CD14-positive monocyte (primary cell): ENCODE results near the gene CKAP4. TPM values are rescaled to one million over a fixed set of nuclear protein-coding genes. Genes with fewer than 3 reads are reported as not detected.
A peak's percentile ranks its signal among the peaks of the same experiment; 100 is the strongest.

Source experiments
- DNase-seq, 3 donors: peaks; one replicate each; pipeline ENCODE4 v3.0.0-alpha.2; 2011 to 2022
- H2AFZ ChIP-seq: 2 replicates; pipeline ENCODE4 v1.6.0; 2012; ENCODE audit warnings: mild to moderate bottlenecking, low read depth, low read length, inconsistent platforms; ENCODE audit not compliant: insufficient read depth, poor library complexity, severe bottlenecking
- H3K27ac ChIP-seq, 2 donors: 1 replicate in 1 of 2; 2 replicates in 1 of 2; pipeline ENCODE4 v1.5.1; 2012 to 2013; ENCODE audit warnings: low read length in 2 of 2, control low read depth in 1 of 2, inconsistent platforms in 1 of 2, low read depth in 1 of 2, mild to moderate bottlenecking in 1 of 2
- H3K27me3 ChIP-seq, 2 donors: one replicate each; pipeline versions ENCODE4 v1.6.0 to v1.6.1; 2011 to 2013; ENCODE audit warnings: low read length in 2 of 2; ENCODE audit not compliant: control insufficient read depth in 2 of 2, insufficient read depth in 2 of 2
- H3K36me3 ChIP-seq, 2 donors: replicated peaks in 1 of 2; 1 replicate in 1 of 2; 2 replicates in 1 of 2; pipeline versions ENCODE4 v1.5.1 to v1.6.1; 2012 to 2013; ENCODE audit warnings: low read length in 2 of 2, control low read depth in 1 of 2, inconsistent platforms in 1 of 2, mild to moderate bottlenecking in 1 of 2; ENCODE audit not compliant: insufficient read depth in 2 of 2, control insufficient read depth in 1 of 2
- H3K4me1 ChIP-seq, 2 donors: 1 replicate in 1 of 2; 2 replicates in 1 of 2; pipeline versions ENCODE4 v1.5.1 to v1.6.1; 2012 to 2013; ENCODE audit warnings: low read length in 2 of 2, control low read depth in 1 of 2, inconsistent platforms in 1 of 2, mild to moderate bottlenecking in 1 of 2, moderate library complexity in 1 of 2; ENCODE audit not compliant: insufficient read depth in 2 of 2, control insufficient read depth in 1 of 2
- H3K4me2 ChIP-seq: replicated peaks from 2 replicates; pipeline ENCODE3; 2012; ENCODE audit warnings: low read length, moderate library complexity, mild to moderate bottlenecking; ENCODE audit not compliant: poor library complexity, severe bottlenecking; ENCODE audit errors: extremely low read depth
- H3K4me3 ChIP-seq, 3 experiments: fragments of 200-600 bp in 1 of 3; sonication (generic) in 1 of 3; replicated peaks in 1 of 3; 1 replicate in 2 of 3; 2 replicates in 1 of 3; pipeline ENCODE4 v1.5.1; 2011 to 2013; ENCODE audit warnings: low read length in 3 of 3, mild to moderate bottlenecking in 3 of 3, control low read depth in 2 of 3, low read depth in 2 of 3, inconsistent platforms in 1 of 3, moderate library complexity in 1 of 3
- H3K79me2 ChIP-seq: 2 replicates; pipeline ENCODE4 v1.6.0; 2012; ENCODE audit warnings: mild to moderate bottlenecking, control low read depth, inconsistent platforms, low read length, moderate library complexity; ENCODE audit not compliant: insufficient read depth
- H3K9ac ChIP-seq: 2 replicates; pipeline ENCODE4 v1.6.0; 2017; ENCODE audit warnings: low read length, mild to moderate bottlenecking; ENCODE audit not compliant: insufficient read depth, poor library complexity, severe bottlenecking
- H3K9me3 ChIP-seq, 2 donors: replicated peaks in 1 of 2; 1 replicate in 1 of 2; 2 replicates in 1 of 2; pipeline versions ENCODE4 v1.5.1 to v1.6.1; 2012 to 2013; ENCODE audit warnings: low read length in 2 of 2, control low read depth in 1 of 2; ENCODE audit not compliant: control insufficient read depth in 1 of 2, insufficient read depth in 1 of 2
- H4K20me1 ChIP-seq: 2 replicates; pipeline ENCODE4 v1.6.0; 2012; ENCODE audit warnings: mild to moderate bottlenecking, low read length, control low read depth, moderate library complexity; ENCODE audit not compliant: insufficient read depth
- H3K27ac Mint-ChIP-seq, 7 donors: one replicate each; pipeline ENCODE4 v1.8.0; 2020; ENCODE audit warnings: mild to moderate bottlenecking in 7 of 7, mixed read lengths in 7 of 7, moderate library complexity in 6 of 7, inconsistent platforms in 2 of 7
- H3K27me3 Mint-ChIP-seq, 3 donors: one replicate each; pipeline ENCODE4 v1.8.0; 2021 to 2022; ENCODE audit warnings: low read depth in 3 of 3, mild to moderate bottlenecking in 3 of 3, mixed read lengths in 3 of 3, moderate library complexity in 3 of 3, inconsistent platforms in 1 of 3
- H3K36me3 Mint-ChIP-seq, 2 donors: one replicate each; pipeline ENCODE4 v1.8.0; 2020; ENCODE audit warnings: mixed read lengths in 2 of 2, inconsistent platforms in 1 of 2, mild to moderate bottlenecking in 1 of 2
- H3K4me1 Mint-ChIP-seq: one replicate; pipeline ENCODE4 v1.8.0; 2020; ENCODE audit warnings: mild to moderate bottlenecking, mixed read lengths
- H3K4me3 Mint-ChIP-seq, 2 donors: one replicate each; pipeline ENCODE4 v1.8.0; 2020; ENCODE audit warnings: mild to moderate bottlenecking in 2 of 2, mixed read lengths in 2 of 2, moderate library complexity in 1 of 2
- H3K9me3 Mint-ChIP-seq, 7 donors: one replicate each; pipeline ENCODE4 v1.8.0; 2020 to 2022; ENCODE audit warnings: mixed read lengths in 7 of 7, mild to moderate bottlenecking in 6 of 7, moderate library complexity in 6 of 7, inconsistent platforms in 2 of 7
- CTCF ChIP-seq: fragments of 200-600 bp; IDR thresholded peaks from one replicate; pipeline ENCODE4 v1.8.0; 2022; ENCODE audit warnings: antibody characterized with exemption, mild to moderate bottlenecking
- WGBS: methylation state at CpG from one replicate; pipeline ENCODE4 v1.1.5; 2013; ENCODE audit warnings: missing lambda C conversion rate; ENCODE audit not compliant: insufficient coverage; 5-methylcytosine and 5-hydroxymethylcytosine counted together
- intact Hi-C, 2 donors: fragments of 100-400 bp; cut with micrococcal nuclease; formaldehyde crosslinking; loops; one replicate each; pipeline versions ENCODE4 v1.15.0 to v1.15.1; 2023
- polyA plus RNA-seq, 3 donors: library from polyadenylated mRNA; depleted of rRNA in 1 of 3; unstranded in 2 of 3; stranded (reverse) in 1 of 3; fragments of 300-500 nt in 2 of 3; fragments of >200 nt in 1 of 3; fragmentation: Illumina TruSeq in 2 of 3; gene quantifications; 1 replicate in 2 of 3; 2 replicates in 1 of 3; pipeline ENCODE4 v1.2.3, GENCODE V29; 2012 to 2021

The CKAP4 gene
- polyA plus RNA-seq, 3 donors: 46.9 to 59.4 (median 55.9) TPM

DNA sequence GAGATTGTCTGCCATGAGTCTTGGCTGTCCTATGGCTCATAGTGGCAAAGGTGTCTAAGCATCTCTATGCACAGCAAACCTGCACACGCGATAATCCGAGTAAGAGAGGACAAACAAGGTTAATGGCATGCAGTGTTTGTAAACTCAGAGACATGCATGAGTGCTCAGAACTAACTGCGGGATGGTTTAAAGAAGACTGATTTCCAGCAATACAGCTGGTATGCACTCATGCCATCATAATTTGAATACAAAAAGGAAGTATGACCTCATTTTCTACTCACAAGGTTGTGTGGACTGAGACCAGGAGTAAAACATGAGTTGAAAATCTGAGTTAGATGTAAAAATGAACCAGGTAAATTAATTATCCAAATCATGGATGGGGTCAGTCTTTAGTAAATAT, 38.2 kb upstream of the CKAP4 start:
- 100% methylated on average over 3 of the region's 4 CpGs for WGBS
- Histone ChIP-seq H4K20me1 (no peaks in the 10 kb centered on the region), H3K4me3 (no peak overlapping the region), H3K27me3 (peaks cover 10 to 13% of the 10 kb centered on the region in 2 donors), H3K4me2 (no peak overlapping the region), H3K9ac (no peak overlapping the region), H3K36me3 (no peaks in the 10 kb centered on the region), H3K27ac (no peak overlapping the region), H3K9me3 (peaks cover 3 to 6% of the 10 kb centered on the region in 2 donors), H3K79me2 (no peaks in the 10 kb centered on the region), H3K4me1 (peaks cover 14 to 27% of the 10 kb centered on the region in 2 donors), H2AFZ (no peak overlapping the region)
- H3K4me3 Mint-ChIP-seq: no peak overlapping the region
- H3K9me3 Mint-ChIP-seq: peaks cover 5 to 15% (median 10%) of the 10 kb centered on the region in 7 donors
- H3K4me1 Mint-ChIP-seq: peaks cover 43% of the 10 kb centered on the region
- DNase-seq: no peak
- H3K27me3 Mint-ChIP-seq: peaks cover 14 to 29% (median 19%) of the 10 kb centered on the region in 3 donors
- peaks cover 4% of the 10 kb centered on the region in 2 donors for H3K36me3 Mint-ChIP-seq
- no peak overlapping the region for H3K27ac Mint-ChIP-seq
- no peak for TF ChIP-seq CTCF
- intact Hi-C loops: loop anchor here in 1 of 2 donors (5.0 kb wide), 1 partner anchor 39 kb away; the partner anchor contains the start of gene CKAP4

GRCh38 chr12:106284358-106285105, 36.7 kb upstream of the CKAP4 start:
- H3K36me3 ChIP-seq: no peaks in the 10 kb centered on the region
- peaks cover 4% of the 10 kb centered on the region in 2 donors for H3K36me3 Mint-ChIP-seq
- H3K4me1 ChIP-seq: peaks cover 22 to 39% of the 10 kb centered on the region in 2 donors
- H2AFZ ChIP-seq: peak overlapping the region; percentile 22
- peak overlapping the region in 1 of 7 donors; percentile 85 for H3K27ac Mint-ChIP-seq
- H3K9ac ChIP-seq: no peak overlapping the region
- H3K4me2 ChIP-seq: no peak overlapping the region
- no peaks in the 10 kb centered on the region for H3K79me2 ChIP-seq
- WGBS: 31% methylated on average over 7 of the region's 10 CpGs
- TF ChIP-seq CTCF: no peak
- peaks cover 3 to 6% of the 10 kb centered on the region in 2 donors for H3K9me3 ChIP-seq
- no peak overlapping the region for H3K4me3 ChIP-seq
- H3K4me3 Mint-ChIP-seq: peak overlapping the region in 1 of 2 donors; percentile 4
- peaks cover 47% of the 10 kb centered on the region for H3K4me1 Mint-ChIP-seq
- peaks cover 5 to 15% (median 10%) of the 10 kb centered on the region in 7 donors for H3K9me3 Mint-ChIP-seq
- H3K27me3 ChIP-seq: peaks cover 10 to 13% of the 10 kb centered on the region in 2 donors
- DNase-seq: no peak
- no peak overlapping the region for H3K27ac ChIP-seq
- intact Hi-C loops: loop anchor here (5.0 kb wide), 1 partner anchor 37 kb away; the partner anchor contains the start of gene CKAP4 (in 2 of the 2)
- H3K27me3 Mint-ChIP-seq: peaks cover 14 to 29% (median 19%) of the 10 kb centered on the region in 3 donors
- H4K20me1 ChIP-seq: no peaks in the 10 kb centered on the region
